Osteocyte (in vitro differentiated cells): ENCODE data around the gene PRM3. TPM values are rescaled to one million over a fixed set of nuclear protein-coding genes. Genes with fewer than 3 reads are reported as not detected.

Experiments
- DNase-seq: peaks from one replicate; pipeline ENCODE4 v3.0.0; 2021; ENCODE audit warnings: mixed read lengths; ENCODE audit not compliant: unreplicated experiment; ENCODE audit errors: extremely low spot score
- H3K27ac Mint-ChIP-seq: one replicate; pipeline ENCODE4 v1.8.0; 2021; ENCODE audit warnings: mild to moderate bottlenecking, mixed read lengths; ENCODE audit not compliant: unreplicated experiment
- H3K27me3 Mint-ChIP-seq: one replicate; pipeline ENCODE4 v1.8.0; 2021; ENCODE audit warnings: mixed read lengths; ENCODE audit not compliant: unreplicated experiment
- H3K36me3 Mint-ChIP-seq: one replicate; pipeline ENCODE4 v1.8.0; 2021; ENCODE audit warnings: mixed read lengths; ENCODE audit not compliant: unreplicated experiment
- H3K4me1 Mint-ChIP-seq: one replicate; pipeline ENCODE4 v1.8.0; 2021; ENCODE audit warnings: mixed read lengths; ENCODE audit not compliant: unreplicated experiment
- H3K4me3 Mint-ChIP-seq: one replicate; pipeline ENCODE4 v1.8.0; 2021; ENCODE audit warnings: mild to moderate bottlenecking, moderate library complexity, mixed read lengths; ENCODE audit not compliant: unreplicated experiment
- H3K9me3 Mint-ChIP-seq: one replicate; pipeline ENCODE4 v1.8.0; 2021; ENCODE audit warnings: mixed read lengths; ENCODE audit not compliant: unreplicated experiment
- CTCF ChIP-seq: fragments of 200-600 bp; sonication (generic); IDR thresholded peaks from 2 replicates; pipeline ENCODE4 v1.5.0; 2021; ENCODE audit warnings: antibody characterized with exemption, mild to moderate bottlenecking, moderate library complexity
- total RNA-seq: library from RNA; stranded (reverse); gene quantifications from 2 replicates; pipeline ENCODE4 v1.2.1, GENCODE V29; 2021

PRM3 gene
- total RNA-seq, 1 donor from 2014 or later: not detected

GRCh38 chr16:11252482-11252931 is 20.9 kb downstream of the PRM3 start:
- Mint-ChIP-seq H3K36me3 (peaks cover 2% of the 10 kb centered on the region), H3K27ac (no peak overlapping the region), H3K4me3 (no peak overlapping the region), H3K27me3 (no peaks in the 10 kb centered on the region), H3K4me1 (peaks cover 25% of the 10 kb centered on the region), H3K9me3 (no peaks in the 10 kb centered on the region)
- no peak for DNase-seq
- TF ChIP-seq CTCF: no peak

- Mint-ChIP-seq H3K36me3 (peaks cover 2% of the 10 kb centered on the region), H3K4me1 (peaks cover 19% of the 10 kb centered on the region), H3K9me3 (no peaks in the 10 kb centered on the region), H3K27ac (no peak overlapping the region), H3K4me3 (no peak overlapping the region), H3K27me3 (no peaks in the 10 kb centered on the region)
- TF ChIP-seq CTCF: no peak
- DNase-seq: no peak
Observed at GRCh38 chr16:11251525-11252481, 21.6 kb downstream of the PRM3 start.

GRCh38 chr16:11250786-11251524 is 22.5 kb downstream of the PRM3 start:
- H3K27me3 Mint-ChIP-seq: no peaks in the 10 kb centered on the region
- peaks cover 2% of the 10 kb centered on the region for H3K36me3 Mint-ChIP-seq
- H3K9me3 Mint-ChIP-seq: no peaks in the 10 kb centered on the region
- H3K4me3 Mint-ChIP-seq: no peak overlapping the region
- no peak for DNase-seq
- no peak overlapping the region for H3K27ac Mint-ChIP-seq
- no peak for TF ChIP-seq CTCF
- peaks cover 18% of the 10 kb centered on the region for H3K4me1 Mint-ChIP-seq

GRCh38 chr16:11250091-11250785 is 23.2 kb downstream of the PRM3 start:
- no peak for TF ChIP-seq CTCF
- Mint-ChIP-seq H3K36me3 (peaks cover 2% of the 10 kb centered on the region), H3K4me1 (peaks cover 22% of the 10 kb centered on the region), H3K9me3 (no peaks in the 10 kb centered on the region), H3K27ac (no peak overlapping the region), H3K27me3 (peaks cover 2% of the 10 kb centered on the region), H3K4me3 (no peak overlapping the region)
- DNase-seq: no peak
